ENCODE measurements around the gene LAMC3.

DNA sequence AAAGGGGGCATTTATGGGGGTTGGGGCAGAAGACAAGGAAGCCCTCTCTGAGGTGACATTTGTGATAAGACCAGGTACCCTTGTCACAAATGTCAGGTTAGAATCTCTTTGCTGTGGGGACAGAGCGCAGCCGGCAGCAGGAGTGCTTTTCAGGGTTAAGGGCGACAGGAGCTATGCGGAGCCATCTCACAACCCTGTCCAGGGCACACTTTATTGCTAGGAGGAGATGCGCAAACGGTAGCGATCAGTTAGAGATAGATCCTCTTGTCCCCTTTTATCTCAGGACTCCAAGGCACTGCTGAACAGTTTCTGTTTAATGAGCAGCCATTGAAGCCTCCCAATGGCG, 438 bp upstream of the LAMC3 start:
- TF ChIP-seq BACH2 (CRISPR knock-in tag; IDR thresholded peaks at IDR 0.05; ENCODE audit: borderline replicate concordance) (no peak), ZC3H10 (CRISPR knock-in tag; IDR thresholded peaks at IDR 0.05) (no peak), GLIS3 (CRISPR knock-in tag; IDR thresholded peaks at IDR 0.05) (no peak), OSR1 (CRISPR knock-in tag; IDR thresholded peaks at IDR 0.05) (no peak), ESRRG (CRISPR knock-in tag; IDR thresholded peaks at IDR 0.05) (no peak), ARNTL (CRISPR knock-in tag; IDR thresholded peaks at IDR 0.05; ENCODE audit: borderline replicate concordance, low read depth) (no peak), TOX (CRISPR knock-in tag; IDR thresholded peaks at IDR 0.05; ENCODE audit: borderline replicate concordance) (no peak), ZNF8 (CRISPR knock-in tag; IDR thresholded peaks at IDR 0.05) (no peak)
- TF ChIP-seq, protein P1, sequence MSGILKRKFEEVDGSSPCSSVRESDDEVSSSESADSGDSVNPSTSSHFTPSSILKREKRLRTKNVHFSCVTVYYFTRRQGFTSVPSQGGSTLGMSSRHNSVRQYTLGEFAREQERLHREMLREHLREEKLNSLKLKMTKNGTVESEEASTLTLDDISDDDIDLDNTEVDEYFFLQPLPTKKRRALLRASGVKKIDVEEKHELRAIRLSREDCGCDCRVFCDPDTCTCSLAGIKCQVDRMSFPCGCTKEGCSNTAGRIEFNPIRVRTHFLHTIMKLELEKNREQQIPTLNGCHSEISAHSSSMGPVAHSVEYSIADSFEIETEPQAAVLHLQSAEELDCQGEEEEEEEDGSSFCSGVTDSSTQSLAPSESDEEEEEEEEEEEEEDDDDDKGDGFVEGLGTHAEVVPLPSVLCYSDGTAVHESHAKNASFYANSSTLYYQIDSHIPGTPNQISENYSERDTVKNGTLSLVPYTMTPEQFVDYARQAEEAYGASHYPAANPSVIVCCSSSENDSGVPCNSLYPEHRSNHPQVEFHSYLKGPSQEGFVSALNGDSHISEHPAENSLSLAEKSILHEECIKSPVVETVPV (CRISPR knock-in tag; IDR thresholded peaks at IDR 0.05): no peak
- TF ChIP-seq, protein P2, sequence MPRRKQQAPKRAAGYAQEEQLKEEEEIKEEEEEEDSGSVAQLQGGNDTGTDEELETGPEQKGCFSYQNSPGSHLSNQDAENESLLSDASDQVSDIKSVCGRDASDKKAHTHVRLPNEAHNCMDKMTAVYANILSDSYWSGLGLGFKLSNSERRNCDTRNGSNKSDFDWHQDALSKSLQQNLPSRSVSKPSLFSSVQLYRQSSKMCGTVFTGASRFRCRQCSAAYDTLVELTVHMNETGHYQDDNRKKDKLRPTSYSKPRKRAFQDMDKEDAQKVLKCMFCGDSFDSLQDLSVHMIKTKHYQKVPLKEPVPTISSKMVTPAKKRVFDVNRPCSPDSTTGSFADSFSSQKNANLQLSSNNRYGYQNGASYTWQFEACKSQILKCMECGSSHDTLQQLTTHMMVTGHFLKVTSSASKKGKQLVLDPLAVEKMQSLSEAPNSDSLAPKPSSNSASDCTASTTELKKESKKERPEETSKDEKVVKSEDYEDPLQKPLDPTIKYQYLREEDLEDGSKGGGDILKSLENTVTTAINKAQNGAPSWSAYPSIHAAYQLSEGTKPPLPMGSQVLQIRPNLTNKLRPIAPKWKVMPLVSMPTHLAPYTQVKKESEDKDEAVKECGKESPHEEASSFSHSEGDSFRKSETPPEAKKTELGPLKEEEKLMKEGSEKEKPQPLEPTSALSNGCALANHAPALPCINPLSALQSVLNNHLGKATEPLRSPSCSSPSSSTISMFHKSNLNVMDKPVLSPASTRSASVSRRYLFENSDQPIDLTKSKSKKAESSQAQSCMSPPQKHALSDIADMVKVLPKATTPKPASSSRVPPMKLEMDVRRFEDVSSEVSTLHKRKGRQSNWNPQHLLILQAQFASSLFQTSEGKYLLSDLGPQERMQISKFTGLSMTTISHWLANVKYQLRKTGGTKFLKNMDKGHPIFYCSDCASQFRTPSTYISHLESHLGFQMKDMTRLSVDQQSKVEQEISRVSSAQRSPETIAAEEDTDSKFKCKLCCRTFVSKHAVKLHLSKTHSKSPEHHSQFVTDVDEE (CRISPR knock-in tag; IDR thresholded peaks at IDR 0.05): no peak
- TF ChIP-seq, protein P3, sequence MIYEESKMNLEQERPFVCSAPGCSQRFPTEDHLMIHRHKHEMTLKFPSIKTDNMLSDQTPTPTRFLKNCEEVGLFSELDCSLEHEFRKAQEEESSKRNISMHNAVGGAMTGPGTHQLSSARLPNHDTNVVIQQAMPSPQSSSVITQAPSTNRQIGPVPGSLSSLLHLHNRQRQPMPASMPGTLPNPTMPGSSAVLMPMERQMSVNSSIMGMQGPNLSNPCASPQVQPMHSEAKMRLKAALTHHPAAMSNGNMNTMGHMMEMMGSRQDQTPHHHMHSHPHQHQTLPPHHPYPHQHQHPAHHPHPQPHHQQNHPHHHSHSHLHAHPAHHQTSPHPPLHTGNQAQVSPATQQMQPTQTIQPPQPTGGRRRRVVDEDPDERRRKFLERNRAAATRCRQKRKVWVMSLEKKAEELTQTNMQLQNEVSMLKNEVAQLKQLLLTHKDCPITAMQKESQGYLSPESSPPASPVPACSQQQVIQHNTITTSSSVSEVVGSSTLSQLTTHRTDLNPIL (CRISPR knock-in tag; IDR thresholded peaks at IDR 0.05; ENCODE audit: low read depth): no peak
- TF ChIP-seq, protein P4, sequence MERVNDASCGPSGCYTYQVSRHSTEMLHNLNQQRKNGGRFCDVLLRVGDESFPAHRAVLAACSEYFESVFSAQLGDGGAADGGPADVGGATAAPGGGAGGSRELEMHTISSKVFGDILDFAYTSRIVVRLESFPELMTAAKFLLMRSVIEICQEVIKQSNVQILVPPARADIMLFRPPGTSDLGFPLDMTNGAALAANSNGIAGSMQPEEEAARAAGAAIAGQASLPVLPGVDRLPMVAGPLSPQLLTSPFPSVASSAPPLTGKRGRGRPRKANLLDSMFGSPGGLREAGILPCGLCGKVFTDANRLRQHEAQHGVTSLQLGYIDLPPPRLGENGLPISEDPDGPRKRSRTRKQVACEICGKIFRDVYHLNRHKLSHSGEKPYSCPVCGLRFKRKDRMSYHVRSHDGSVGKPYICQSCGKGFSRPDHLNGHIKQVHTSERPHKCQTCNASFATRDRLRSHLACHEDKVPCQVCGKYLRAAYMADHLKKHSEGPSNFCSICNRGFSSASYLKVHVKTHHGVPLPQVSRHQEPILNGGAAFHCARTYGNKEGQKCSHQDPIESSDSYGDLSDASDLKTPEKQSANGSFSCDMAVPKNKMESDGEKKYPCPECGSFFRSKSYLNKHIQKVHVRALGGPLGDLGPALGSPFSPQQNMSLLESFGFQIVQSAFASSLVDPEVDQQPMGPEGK (CRISPR knock-in tag; IDR thresholded peaks at IDR 0.05; ENCODE audit: borderline replicate concordance): no peak
